ENCODE results near the gene LTBP2. TPM values are rescaled to one million over a fixed set of nuclear protein-coding genes. Genes with fewer than 3 reads are reported as not detected.
"Not testable (repeated sequence)": the region's sequence is repeated elsewhere in the genome, so short reads cannot be mapped to it uniquely, and the experiment has no call there.

Gene LTBP2
- total RNA-seq, 2 experiments from 2014 or later = 0.12 to 0.18 TPM

DNA sequence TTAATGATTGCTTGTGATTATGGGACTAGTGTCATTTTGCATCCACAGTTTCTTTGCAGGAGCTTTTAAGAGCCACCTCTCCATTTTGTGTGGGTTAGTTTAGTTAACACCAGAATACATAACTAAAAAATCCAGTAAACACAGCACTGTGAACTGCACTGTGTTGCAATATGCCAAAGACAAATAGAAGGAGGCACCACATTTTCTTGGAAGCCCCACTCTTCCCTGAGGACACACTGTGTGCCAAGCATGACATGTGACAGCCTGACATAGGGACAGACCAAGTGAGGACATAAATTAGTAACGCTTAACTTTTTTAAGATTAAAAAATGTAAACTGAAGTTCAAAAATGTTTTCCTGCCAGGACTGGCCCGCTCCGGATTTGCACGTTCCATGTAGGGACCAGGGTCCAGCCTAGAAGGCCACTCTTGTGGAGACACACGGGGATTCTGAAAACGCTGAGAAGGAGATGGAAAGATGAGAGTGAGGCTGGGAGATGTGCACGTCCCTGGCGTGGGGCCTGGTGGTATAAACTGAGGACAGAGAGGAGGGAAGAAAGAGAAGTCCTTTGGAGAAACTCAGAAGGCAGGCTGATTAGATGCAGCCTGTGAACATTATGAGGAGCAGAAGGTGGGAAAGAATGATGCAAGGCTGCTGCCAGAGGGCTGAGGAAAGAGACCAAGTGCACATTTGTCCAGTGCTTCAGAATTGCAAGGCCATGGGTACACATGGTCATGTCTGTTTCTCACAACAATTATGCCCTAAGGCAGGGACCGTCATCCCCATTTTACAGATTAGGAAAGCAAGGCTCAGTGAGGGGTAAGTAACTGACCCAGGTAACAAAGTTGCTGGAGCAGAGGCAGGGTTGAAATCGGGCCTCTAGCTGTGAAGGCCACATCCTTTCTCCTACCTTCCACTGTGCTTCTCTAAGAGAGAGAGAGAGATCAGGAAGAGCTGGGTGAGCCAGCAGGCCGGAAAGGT, 73.3 kb downstream of the LTBP2 start:
- Mint-ChIP-seq H3K36me3 (no peaks in the 10 kb centered on the region), H3K4me3 (no peak overlapping the region), H3K27me3 (peaks cover 6% of the 10 kb centered on the region), H3K27ac (no peak overlapping the region), H3K4me1 (peaks cover under 1% of the 10 kb centered on the region), H3K9me3 (ENCODE audit: low read depth) (no peaks in the 10 kb centered on the region)
- CTCF ChIA-PET = interaction anchor here (0.7 kb wide), 1 partner anchor 266 kb away, joined by 3 read pairs; no protein-coding TSS in a partner anchor
- DNase-seq (no peak), ATAC-seq (no peak)

DNA sequence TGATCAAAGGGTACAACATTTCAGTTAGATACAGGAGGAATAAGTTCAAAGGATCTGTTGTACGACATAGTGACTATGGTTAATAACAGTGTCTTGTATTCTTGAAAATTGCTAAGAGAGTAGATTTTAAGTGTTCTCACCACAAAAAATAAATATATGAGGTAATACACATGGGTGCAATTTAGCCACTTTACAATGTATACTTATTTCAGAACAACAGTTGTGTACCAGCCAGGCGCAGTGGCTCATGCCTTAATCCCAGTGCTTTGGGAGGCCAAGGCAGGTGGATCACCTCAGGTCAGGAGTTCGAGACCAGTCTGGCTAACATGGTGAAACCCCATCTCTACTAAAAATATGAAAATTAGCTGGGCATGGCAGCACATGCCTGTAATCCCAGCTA, 75.7 kb downstream of the LTBP2 start:
- H3K27ac Mint-ChIP-seq; CTCF ChIA-PET; H3K4me1 Mint-ChIP-seq; H3K9me3 Mint-ChIP-seq (ENCODE audit: low read depth); ATAC-seq; H3K27me3 Mint-ChIP-seq; H3K36me3 Mint-ChIP-seq; H3K4me3 Mint-ChIP-seq; DNase-seq: not testable (repeated sequence)

DNA sequence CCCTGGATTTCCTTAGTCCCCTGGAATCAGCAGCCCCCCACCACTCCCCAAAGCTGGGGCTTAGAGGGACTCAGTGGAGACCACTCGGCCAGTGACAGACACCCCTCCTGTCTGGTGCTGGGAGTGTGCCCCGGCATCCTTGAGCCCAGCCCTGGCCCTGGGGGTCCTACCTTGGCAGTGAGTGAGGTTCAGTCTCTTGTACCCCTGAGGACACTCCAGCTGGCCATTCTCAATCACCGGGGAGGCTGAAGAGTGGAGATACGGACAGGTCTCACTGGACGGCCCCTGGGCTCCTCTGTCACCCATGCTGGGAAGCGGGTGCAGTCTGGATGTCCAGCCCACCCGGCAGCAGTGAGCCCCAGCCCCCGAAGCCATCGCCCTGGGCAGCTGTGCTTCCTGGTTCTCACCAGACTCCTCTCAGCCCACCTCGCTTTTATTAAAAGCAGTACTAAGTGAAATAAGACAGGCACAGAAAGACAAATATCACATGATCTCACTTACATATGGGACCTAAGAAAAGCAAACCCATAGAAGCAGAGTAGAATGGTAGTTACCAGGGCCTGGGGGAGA, 76.2 kb downstream of the LTBP2 start:
- DNase-seq = no peak
- peaks cover 4% of the 10 kb centered on the region for H3K27me3 Mint-ChIP-seq
- H3K9me3 Mint-ChIP-seq (ENCODE audit: low read depth) = no peaks in the 10 kb centered on the region
- CTCF ChIA-PET = interaction anchor here (1.1 to 1.3 kb wide), 2 partner anchors 73 to 234 kb away, joined by 3 read pairs; partner anchors contain the start of gene ABCD4
- H3K27ac Mint-ChIP-seq = no peak overlapping the region
- no peak for ATAC-seq
- no peak overlapping the region for H3K4me3 Mint-ChIP-seq
- no peaks in the 10 kb centered on the region for H3K36me3 Mint-ChIP-seq
- peaks cover 7% of the 10 kb centered on the region for H3K4me1 Mint-ChIP-seq

DNA sequence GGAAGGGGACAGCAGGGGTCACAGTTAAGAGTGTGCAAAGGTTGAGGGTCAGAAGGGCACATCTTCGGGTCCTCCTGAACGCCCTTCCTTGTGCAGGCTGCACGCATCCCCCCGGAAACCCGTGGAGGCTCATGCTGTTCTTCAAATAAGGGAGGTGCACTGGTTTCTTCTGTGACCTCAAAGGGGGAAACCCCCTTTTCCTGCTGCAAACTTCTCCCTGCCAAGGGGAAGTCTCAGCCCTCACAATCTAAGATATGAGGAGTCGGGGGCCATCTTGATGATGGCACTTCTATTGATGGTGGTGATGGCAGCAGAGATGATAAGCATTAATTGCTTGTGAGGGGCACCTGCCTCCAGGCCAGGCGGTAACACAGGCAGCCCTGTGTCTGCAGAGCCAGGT, 78.5 kb downstream of the LTBP2 start:
- no peak overlapping the region for H3K4me3 Mint-ChIP-seq
- no peak overlapping the region for H3K27ac Mint-ChIP-seq
- no peaks in the 10 kb centered on the region for H3K36me3 Mint-ChIP-seq
- CTCF ChIA-PET = no interaction called here
- ATAC-seq = no peak
- DNase-seq = no peak
- peaks cover 3% of the 10 kb centered on the region for H3K27me3 Mint-ChIP-seq
- H3K9me3 Mint-ChIP-seq (ENCODE audit: low read depth) = no peaks in the 10 kb centered on the region
- H3K4me1 Mint-ChIP-seq = peaks cover 7% of the 10 kb centered on the region

DNA sequence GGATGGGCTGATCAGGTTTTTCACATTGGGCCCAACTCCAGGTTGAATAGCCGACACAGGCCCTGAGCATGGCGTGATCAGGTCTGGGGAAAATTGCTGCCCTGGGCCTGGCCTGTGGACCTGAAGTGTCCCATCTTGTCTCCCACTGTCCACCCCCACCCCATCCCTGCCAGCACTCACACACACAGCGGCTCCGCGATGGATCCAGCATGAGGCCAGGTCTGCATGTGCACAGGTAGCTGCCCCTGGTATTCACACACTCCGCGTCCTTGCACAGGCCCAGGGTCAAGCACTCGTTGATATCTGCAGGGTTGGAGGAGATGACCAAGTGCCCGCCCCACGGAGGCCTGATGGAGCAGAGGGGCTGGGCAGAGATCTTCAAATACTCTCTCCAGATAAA, 79.8 kb downstream of the LTBP2 start:
- DNase-seq (no peak), ATAC-seq (no peak)
- H3K4me1 Mint-ChIP-seq = peaks cover 7% of the 10 kb centered on the region
- H3K27ac Mint-ChIP-seq = no peak overlapping the region
- H3K9me3 Mint-ChIP-seq (ENCODE audit: low read depth) = no peaks in the 10 kb centered on the region
- H3K36me3 Mint-ChIP-seq = no peaks in the 10 kb centered on the region
- CTCF ChIA-PET = no interaction called here
- H3K27me3 Mint-ChIP-seq = no peaks in the 10 kb centered on the region
- no peak overlapping the region for H3K4me3 Mint-ChIP-seq

DNA sequence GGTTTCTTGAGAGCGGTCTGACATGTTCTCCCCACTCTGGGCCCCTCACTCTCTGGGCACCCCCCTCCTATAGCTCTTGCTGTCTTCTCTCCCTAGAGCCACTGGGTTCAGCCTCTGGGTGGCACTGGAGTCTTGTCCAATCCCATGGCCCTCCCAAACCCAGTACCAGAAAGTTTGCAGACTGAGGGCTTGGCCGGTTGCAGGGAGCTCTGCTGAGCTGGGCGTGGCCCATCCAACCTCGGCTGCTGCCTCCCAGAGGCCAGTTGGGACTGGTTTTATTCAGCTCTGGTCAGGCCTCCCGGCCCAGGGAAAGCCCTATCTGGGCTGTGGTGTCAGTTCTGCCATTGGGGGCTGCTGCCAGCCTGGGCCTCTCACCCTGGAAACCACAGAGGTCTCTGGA, 80.6 kb downstream of the LTBP2 start:
- Mint-ChIP-seq H3K36me3 (no peaks in the 10 kb centered on the region), H3K4me1 (peaks cover 7% of the 10 kb centered on the region), H3K4me3 (no peak overlapping the region), H3K27me3 (peaks cover 1% of the 10 kb centered on the region), H3K9me3 (ENCODE audit: low read depth) (no peaks in the 10 kb centered on the region), H3K27ac (no peak overlapping the region)
- ATAC-seq (no peak), DNase-seq (no peak)
- CTCF ChIA-PET = interaction anchor here (0.6 kb wide), 1 partner anchor 270 kb away, joined by 3 read pairs; no protein-coding TSS in a partner anchor

DNA sequence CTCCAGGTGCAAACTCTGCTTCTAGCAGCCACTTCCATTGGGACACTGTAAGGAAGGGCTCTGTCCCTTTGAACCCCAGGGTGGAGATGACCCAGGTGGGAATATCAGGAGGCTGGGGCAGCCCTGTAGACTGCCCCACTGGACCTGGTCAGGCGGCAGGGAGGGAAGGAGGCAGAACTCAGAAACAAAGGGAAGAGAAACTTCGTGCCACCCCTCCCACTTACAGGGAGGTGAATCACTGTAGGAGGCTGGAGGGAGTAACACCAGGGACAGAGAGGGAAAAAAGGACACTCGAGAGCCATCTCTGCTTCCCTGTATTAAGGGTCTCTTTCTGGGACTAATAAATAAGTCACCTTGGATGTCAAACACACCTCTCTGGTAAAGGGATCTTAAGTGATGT, 81.0 kb downstream of the LTBP2 start:
- H3K4me1 Mint-ChIP-seq = peaks cover 7% of the 10 kb centered on the region
- H3K27ac Mint-ChIP-seq = no peak overlapping the region
- CTCF ChIA-PET = interaction anchor here (0.6 kb wide), 1 partner anchor 271 kb away, joined by 3 read pairs; no protein-coding TSS in a partner anchor
- no peaks in the 10 kb centered on the region for H3K36me3 Mint-ChIP-seq
- DNase-seq (no peak), ATAC-seq (no peak)
- no peaks in the 10 kb centered on the region for H3K9me3 Mint-ChIP-seq (ENCODE audit: low read depth)
- no peak overlapping the region for H3K4me3 Mint-ChIP-seq
- H3K27me3 Mint-ChIP-seq = peaks cover 6% of the 10 kb centered on the region

DNA sequence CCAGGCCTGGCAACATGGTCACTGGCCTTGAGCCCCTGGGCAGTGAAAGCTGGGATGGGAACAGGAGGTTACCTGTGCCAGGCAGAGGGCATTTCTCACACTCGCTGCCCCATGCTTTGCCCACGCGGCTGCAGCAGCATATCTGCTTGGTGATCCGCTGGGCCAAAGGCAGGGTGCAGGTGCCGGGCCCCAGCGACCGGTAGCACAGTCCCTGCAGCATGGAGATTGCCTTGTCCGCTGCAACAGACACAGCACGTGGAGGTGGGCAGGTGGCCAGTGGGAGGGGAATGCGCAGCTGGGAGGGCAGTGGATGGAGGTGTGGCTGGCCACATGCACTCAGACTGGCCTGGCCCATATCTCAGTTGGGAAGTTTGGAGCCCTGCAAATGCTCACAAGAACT, 83.2 kb downstream of the LTBP2 start:
- peaks cover 15% of the 10 kb centered on the region for H3K27me3 Mint-ChIP-seq
- ATAC-seq (no peak), DNase-seq (no peak)
- CTCF ChIA-PET = no interaction called here
- no peaks in the 10 kb centered on the region for H3K36me3 Mint-ChIP-seq
- H3K4me3 Mint-ChIP-seq = no peak overlapping the region
- H3K4me1 Mint-ChIP-seq = peaks cover 7% of the 10 kb centered on the region
- H3K9me3 Mint-ChIP-seq (ENCODE audit: low read depth) = no peaks in the 10 kb centered on the region
- no peak overlapping the region for H3K27ac Mint-ChIP-seq

DNA sequence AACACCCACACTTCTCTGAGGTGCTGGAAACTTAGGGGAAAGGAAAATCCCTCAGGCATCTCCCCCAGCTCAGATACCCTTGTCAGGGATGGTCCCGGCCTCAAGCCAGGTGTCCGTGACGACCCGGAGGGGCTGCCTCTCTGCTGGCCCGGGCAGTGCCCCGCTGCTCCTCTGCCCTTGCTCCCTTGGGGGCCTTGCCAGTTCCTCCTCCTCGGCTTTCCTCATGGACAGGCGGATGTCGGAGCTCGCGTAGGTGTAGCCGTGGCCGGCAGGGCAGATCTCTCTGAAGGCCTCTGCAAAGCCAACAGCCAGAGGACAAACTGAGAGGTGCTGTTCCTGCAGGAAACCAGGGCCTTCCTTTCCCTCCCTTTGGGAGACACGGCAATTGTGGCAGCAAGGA, 83.6 kb downstream of the LTBP2 start:
- ATAC-seq (no peak), DNase-seq (no peak)
- Mint-ChIP-seq H3K9me3 (ENCODE audit: low read depth) (no peaks in the 10 kb centered on the region), H3K36me3 (no peaks in the 10 kb centered on the region), H3K4me3 (no peak overlapping the region), H3K27ac (no peak overlapping the region), H3K27me3 (peaks cover 15% of the 10 kb centered on the region), H3K4me1 (peaks cover 3% of the 10 kb centered on the region)
- CTCF ChIA-PET = no interaction called here

DNA sequence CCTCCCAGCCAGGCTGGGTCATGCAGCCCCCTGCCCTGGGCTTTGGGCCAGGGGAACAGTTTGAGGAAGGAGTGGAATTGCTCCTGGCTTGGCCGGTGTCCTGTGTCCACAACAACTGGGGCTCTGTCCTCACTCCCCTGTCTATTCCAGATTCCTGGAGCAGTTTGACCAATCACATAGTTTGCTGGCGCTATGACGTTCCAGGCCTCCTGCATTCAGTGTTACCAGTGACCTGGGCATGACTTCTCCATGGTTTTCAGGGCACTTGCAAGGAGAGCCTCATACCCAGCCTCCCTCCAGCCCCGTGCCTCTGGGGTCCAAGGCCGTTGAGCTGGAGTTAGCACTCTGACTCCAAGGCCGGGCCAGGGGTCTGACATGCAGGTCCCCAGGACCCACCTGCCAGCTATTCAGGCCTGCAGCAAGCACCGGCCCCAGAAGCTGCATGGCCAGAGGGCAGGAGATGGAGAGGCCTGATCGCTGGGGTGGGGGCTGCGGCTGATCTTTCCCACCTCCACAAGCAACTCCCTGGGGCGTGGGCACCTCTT, 84.2 kb downstream of the LTBP2 start:
- Mint-ChIP-seq H3K4me1 (no peaks in the 10 kb centered on the region), H3K27ac (no peak overlapping the region), H3K9me3 (ENCODE audit: low read depth) (no peaks in the 10 kb centered on the region), H3K36me3 (no peaks in the 10 kb centered on the region), H3K27me3 (peaks cover 15% of the 10 kb centered on the region), H3K4me3 (no peak overlapping the region)
- CTCF ChIA-PET = no interaction called here
- ATAC-seq = no peak
- no peak for DNase-seq

DNA sequence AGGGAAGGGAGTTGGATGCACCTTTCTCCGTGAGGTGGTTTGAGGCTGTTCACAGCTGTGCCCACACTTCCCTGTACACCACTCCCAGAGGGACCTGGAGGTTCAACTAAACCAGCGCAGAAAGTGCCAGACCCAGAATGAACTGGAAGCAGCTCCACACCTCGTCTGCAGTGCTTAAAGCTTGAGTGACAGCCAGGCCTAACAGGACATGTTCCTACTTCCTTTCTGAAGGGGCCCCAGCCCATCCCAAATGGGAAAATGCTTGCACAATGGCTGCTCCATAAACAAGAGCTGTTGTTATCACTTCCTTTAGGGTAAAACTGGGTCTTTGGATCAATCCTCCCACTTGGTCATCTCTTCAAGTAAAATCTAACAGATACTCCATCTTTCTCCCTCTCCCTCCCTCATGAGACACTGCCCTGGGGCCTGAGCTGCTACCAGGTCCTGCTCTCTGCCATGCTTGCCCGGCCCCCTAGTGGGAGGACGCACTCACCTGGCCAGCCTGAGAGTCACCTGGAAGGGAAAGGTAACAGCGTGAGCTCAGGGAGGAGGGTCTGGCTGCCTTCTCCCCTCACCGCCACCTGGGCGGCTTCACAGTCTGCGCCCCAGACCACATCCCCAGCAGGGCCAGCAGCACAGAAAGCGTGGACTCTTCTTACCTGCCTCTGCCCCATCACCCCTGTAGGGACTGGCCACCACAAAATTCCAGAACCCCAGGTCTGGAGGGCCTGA, 85.0 kb downstream of the LTBP2 start:
- no peaks in the 10 kb centered on the region for H3K9me3 Mint-ChIP-seq (ENCODE audit: low read depth)
- peaks cover 15% of the 10 kb centered on the region for H3K27me3 Mint-ChIP-seq
- no peak overlapping the region for H3K4me3 Mint-ChIP-seq
- H3K4me1 Mint-ChIP-seq = no peaks in the 10 kb centered on the region
- CTCF ChIA-PET = interaction anchor here (1.3 kb wide), 1 partner anchor 11 kb away, joined by 3 read pairs; no protein-coding TSS in a partner anchor
- no peaks in the 10 kb centered on the region for H3K36me3 Mint-ChIP-seq
- no peak for ATAC-seq
- no peak overlapping the region for H3K27ac Mint-ChIP-seq
- no peak for DNase-seq

DNA sequence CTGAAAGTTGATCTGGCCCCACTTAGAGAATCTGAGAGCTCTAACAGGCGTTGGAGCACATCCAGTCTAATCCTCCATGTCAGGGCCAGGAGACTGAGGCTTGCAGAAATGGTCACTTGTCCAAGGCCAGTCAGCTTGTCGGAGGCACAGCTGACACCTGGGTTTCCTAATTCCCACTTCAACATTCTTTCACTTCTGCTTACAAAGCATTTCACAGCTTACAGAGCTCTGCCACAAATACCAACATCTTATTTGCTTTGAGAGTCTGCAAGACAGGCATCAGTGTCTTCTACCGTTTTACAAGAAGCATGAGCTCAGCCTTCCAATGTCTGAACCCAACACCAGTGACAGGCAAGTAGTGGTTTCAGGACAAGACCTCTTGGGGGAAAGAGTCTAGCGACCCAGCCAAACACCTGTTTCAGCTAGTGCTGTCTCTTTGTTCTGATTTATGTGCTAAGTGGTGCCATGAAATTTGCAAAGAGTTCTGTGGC, 86.6 kb downstream of the LTBP2 start:
- Mint-ChIP-seq H3K27me3 (peaks cover 15% of the 10 kb centered on the region), H3K36me3 (no peaks in the 10 kb centered on the region), H3K9me3 (ENCODE audit: low read depth) (no peaks in the 10 kb centered on the region), H3K4me1 (no peaks in the 10 kb centered on the region), H3K4me3 (no peak overlapping the region), H3K27ac (no peak overlapping the region)
- no peak for DNase-seq
- CTCF ChIA-PET = interaction anchor here (1.3 kb wide), 1 partner anchor 10 kb away, joined by 3 read pairs; no protein-coding TSS in a partner anchor
- ATAC-seq = no peak

DNA sequence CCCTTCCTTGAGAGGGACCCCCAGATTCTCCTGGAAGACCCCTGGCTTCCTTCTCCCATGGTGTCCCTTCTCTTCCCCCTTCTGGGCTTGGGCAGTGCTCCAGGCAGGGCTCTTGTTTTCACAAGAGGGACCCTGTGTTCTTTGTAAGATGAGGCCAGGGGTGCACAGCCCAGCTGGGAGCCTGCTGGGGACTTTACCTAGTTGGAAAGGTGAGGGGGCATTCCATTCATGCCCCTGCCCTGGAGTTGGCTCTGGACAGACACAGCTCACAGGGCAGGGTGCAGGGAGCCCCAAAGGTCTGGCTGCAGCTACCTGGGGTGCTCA, 87.3 kb downstream of the LTBP2 start:
- CTCF ChIA-PET = no interaction called here
- no peaks in the 10 kb centered on the region for H3K9me3 Mint-ChIP-seq (ENCODE audit: low read depth)
- peaks cover 18% of the 10 kb centered on the region for H3K27me3 Mint-ChIP-seq
- H3K36me3 Mint-ChIP-seq = no peaks in the 10 kb centered on the region
- H3K27ac Mint-ChIP-seq = no peak overlapping the region
- no peak for DNase-seq
- no peak for ATAC-seq
- H3K4me3 Mint-ChIP-seq = no peak overlapping the region
- H3K4me1 Mint-ChIP-seq = no peaks in the 10 kb centered on the region

Data from activated CD8-positive, alpha-beta memory T cell treated with anti-CD3 and anti-CD28 coated beads, Interleukin-2, amount 10 ng/mL, durations not matched to agents 7 days and 5 days (primary cell).